AG04450 (cell line): ENCODE measurements around the gene MYLK. TPM values are rescaled to one million over a fixed set of nuclear protein-coding genes. Genes with fewer than 3 reads are reported as not detected.
A peak's percentile ranks its signal among the peaks of the same experiment; 100 is the strongest.
"Not testable (repeated sequence)": the region's sequence is repeated elsewhere in the genome, so short reads cannot be mapped to it uniquely, and the experiment has no call there.

Source experiments
- CTCF ChIA-PET: fragments of 300-600, 350-600 bp; formaldehyde crosslinking; extraction: SDS; loops from one replicate; lab custom pipeline; 2022; ENCODE audit warnings: antibody characterized with exemption, inconsistent platforms; lab: Charles Lee
- POLR2A ChIA-PET: fragments of 350-600 bp; formaldehyde crosslinking; extraction: SDS; loops from one replicate; lab custom pipeline; 2021; ENCODE audit warnings: antibody characterized with exemption, inconsistent platforms; lab: Yijun Ruan, JAX
- DNase-seq: peaks from one replicate; pipeline ENCODE4 v3.0.0-alpha.2; 2011; ENCODE audit warnings: low read depth, low spot score
- H3K27ac ChIP-seq: one replicate; pipeline ENCODE4 v1.5.1; 2012; ENCODE audit warnings: low read depth, low read length, control low read depth
- H3K27me3 ChIP-seq: one replicate; pipeline ENCODE4 v1.6.0; 2012; ENCODE audit warnings: low read length; ENCODE audit not compliant: control insufficient read depth, insufficient read depth
- H3K4me3 ChIP-seq: 2 replicates; pipeline ENCODE4 v1.5.1; 2011; ENCODE audit warnings: mild to moderate bottlenecking, low read depth, low read length, control low read depth
- H3K9me3 ChIP-seq: 2 replicates; pipeline ENCODE4 v1.5.1; 2012; ENCODE audit warnings: low read length; ENCODE audit not compliant: control insufficient read depth, insufficient read depth
- CTCF ChIP-seq: IDR thresholded peaks from 2 replicates; pipeline ENCODE4 v1.5.1; 2011; ENCODE audit warnings: low read depth, low read length, control low read depth, inconsistent platforms
- polyA plus RNA-seq: library from polyadenylated mRNA; depleted of rRNA; stranded (reverse); fragments of >200 nt; gene quantifications from 2 replicates; pipeline ENCODE4 v1.2.3, GENCODE V29; 2011

Gene MYLK
- polyA plus RNA-seq, 1 experiment = 1,320 TPM

- Histone ChIP-seq H3K9me3 (no peaks in the 10 kb centered on the region), H3K27me3 (no peaks in the 10 kb centered on the region), H3K27ac (peak overlapping the region; percentile 91), H3K4me3 (no peak overlapping the region)
- no peak for DNase-seq
- no peak for TF ChIP-seq CTCF
- POLR2A ChIA-PET = interaction anchor here (0.6 to 2.3 kb wide), 4 partner anchors 8 to 33 kb away, joined by 3 to 19 read pairs (median 6); no protein-coding TSS in a partner anchor
- CTCF ChIA-PET = interaction anchor here (1.1 to 6.0 kb wide), 2 partner anchors 9 to 17 kb away, joined by 6 to 33 read pairs; no protein-coding TSS in a partner anchor
These were observed 143.1 kb downstream of the MYLK start for GRCh38 chr3:123741041-123741511.

DNA sequence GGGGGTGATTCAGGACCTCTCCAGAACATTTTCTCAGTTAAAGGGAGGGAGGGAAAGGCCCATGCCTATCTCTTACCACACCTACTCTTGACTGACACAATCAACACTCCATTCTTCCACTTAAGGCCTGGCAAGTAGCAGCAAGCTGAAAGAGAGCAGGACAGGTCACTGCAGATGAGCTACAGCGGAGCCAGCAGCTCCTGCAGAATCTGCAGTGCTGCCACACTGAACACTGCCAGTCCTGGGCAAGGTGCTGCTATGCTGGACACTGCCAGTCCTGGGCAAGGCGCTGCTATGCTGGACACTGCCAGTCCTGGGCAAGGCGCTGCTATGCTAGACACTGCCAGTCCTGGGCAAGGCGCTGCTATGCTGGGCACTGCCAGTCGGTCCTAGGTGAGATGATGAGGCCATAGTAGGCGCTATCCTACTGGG is 143.7 kb downstream of the MYLK start:
- ChIA-PET POLR2A (interaction anchor here (0.6 to 2.3 kb wide), 3 partner anchors 7 to 10 kb away, joined by 4 to 19 read pairs (median 7); no protein-coding TSS in a partner anchor), CTCF (interaction anchor here (1.6 to 6.0 kb wide), 2 partner anchors 17 to 88 kb away, joined by 3 to 33 read pairs; no protein-coding TSS in a partner anchor)
- Histone ChIP-seq H3K4me3 (no peak overlapping the region), H3K9me3 (no peaks in the 10 kb centered on the region), H3K27me3 (no peaks in the 10 kb centered on the region), H3K27ac (peak overlapping the region; percentile 91)
- TF ChIP-seq CTCF = no peak
- no peak for DNase-seq

DNA sequence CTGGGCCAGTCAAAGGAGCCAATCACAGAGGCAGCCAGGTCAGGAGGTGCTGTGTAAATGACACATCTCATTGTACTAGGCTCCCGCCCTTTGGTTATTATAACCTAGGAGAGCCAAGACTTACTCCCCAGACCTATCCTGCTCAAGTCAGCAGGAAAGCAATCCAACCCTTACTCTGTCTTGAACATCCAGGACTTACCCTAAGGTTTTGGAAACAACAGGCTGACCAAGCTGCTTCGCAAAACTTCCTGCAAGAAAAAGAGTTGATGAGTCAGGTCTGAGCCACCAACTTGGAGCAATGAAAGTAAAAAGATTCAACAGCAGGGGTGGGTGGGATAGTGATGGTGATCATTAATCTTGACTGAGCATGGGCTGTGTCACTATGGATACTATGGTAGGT is 144.4 kb downstream of the MYLK start:
- Histone ChIP-seq H3K27ac (peak overlapping the region; percentile 75), H3K9me3 (no peaks in the 10 kb centered on the region), H3K27me3 (no peaks in the 10 kb centered on the region), H3K4me3 (no peak overlapping the region)
- DNase-seq = no peak
- ChIA-PET POLR2A (interaction anchor here (2.3 kb wide), 1 partner anchor 10 kb away, joined by 19 read pairs; no protein-coding TSS in a partner anchor), CTCF (interaction anchor here (1.6 to 6.0 kb wide), 2 partner anchors 16 to 87 kb away, joined by 3 to 33 read pairs; no protein-coding TSS in a partner anchor)
- TF ChIP-seq CTCF = no peak

- H3K4me3 ChIP-seq = no peak overlapping the region
- H3K27ac ChIP-seq = peak overlapping the region; percentile 75
- no peak for TF ChIP-seq CTCF
- no peaks in the 10 kb centered on the region for H3K9me3 ChIP-seq
- POLR2A ChIA-PET = interaction anchor here (2.3 kb wide), 1 partner anchor 11 kb away, joined by 19 read pairs; no protein-coding TSS in a partner anchor
- H3K27me3 ChIP-seq = no peaks in the 10 kb centered on the region
- no peak for DNase-seq
- CTCF ChIA-PET = interaction anchor here (1.6 to 6.0 kb wide), 2 partner anchors 15 to 87 kb away, joined by 3 to 33 read pairs; no protein-coding TSS in a partner anchor
These were observed 145.0 kb downstream of the MYLK start for GRCh38 chr3:123739106-123739505.

- H3K4me3 ChIP-seq, H3K9me3 ChIP-seq, H3K27ac ChIP-seq, DNase-seq, H3K27me3 ChIP-seq: not testable (repeated sequence)
- POLR2A ChIA-PET = interaction anchor here (0.6 kb wide), 1 partner anchor 50 kb away, joined by 3 read pairs; no protein-coding TSS in a partner anchor
- CTCF ChIA-PET = interaction anchor here (0.7 to 6.0 kb wide), 3 partner anchors 11 to 339 kb away, joined by 4 to 33 read pairs (median 6); no protein-coding TSS in a partner anchor
These were observed 145.6 kb downstream of the MYLK start for GRCh38 chr3:123738522-123738921.
